Hepatocyte (in vitro differentiated cells): ENCODE measurements around the gene CHMP4B. TPM values are rescaled to one million over a fixed set of nuclear protein-coding genes. Genes with fewer than 3 reads are reported as not detected.
A peak's percentile ranks its signal among the peaks of the same experiment; 100 is the strongest.

Experiments used
- DNase-seq: peaks from one replicate; pipeline ENCODE4 v3.0.0-alpha.2; 2016; ENCODE audit warnings: low spot score
- H2AFZ ChIP-seq: fragments of 200-600 bp; sonication (generic); 2 replicates; pipeline ENCODE4 v1.6.0; 2016; ENCODE audit warnings: antibody characterized with exemption, mild to moderate bottlenecking
- H3K27ac ChIP-seq: fragments of 200-600 bp; sonication (generic); 2 replicates; pipeline ENCODE4 v1.5.1; 2016; ENCODE audit warnings: mild to moderate bottlenecking
- H3K27me3 ChIP-seq: fragments of 200-600 bp; sonication (generic); 2 replicates; pipeline ENCODE4 v1.6.1; 2016
- H3K36me3 ChIP-seq: fragments of 200-600 bp; sonication (generic); replicated peaks from 2 replicates; pipeline ENCODE4 v1.5.1; 2016; ENCODE audit warnings: low read depth; ENCODE audit not compliant: insufficient read depth
- H3K4me1 ChIP-seq: fragments of 200-600 bp; sonication (generic); 2 replicates; pipeline ENCODE4 v1.5.1; 2016; ENCODE audit warnings: mild to moderate bottlenecking, moderate library complexity; ENCODE audit not compliant: insufficient read depth
- H3K4me2 ChIP-seq: fragments of 200-600 bp; sonication (generic); 2 replicates; pipeline ENCODE4 v1.6.0; 2016
- H3K4me3 ChIP-seq: fragments of 200-600 bp; sonication (generic); 2 replicates; pipeline ENCODE4 v1.5.1; 2016; ENCODE audit warnings: mild to moderate bottlenecking
- H3K79me2 ChIP-seq: fragments of 200-600 bp; sonication (generic); 2 replicates; pipeline ENCODE4 v1.6.0; 2017; ENCODE audit warnings: mild to moderate bottlenecking
- H3K9me2 ChIP-seq: fragments of 200-600 bp; sonication (generic); replicated peaks from 2 replicates; pipeline ENCODE4 v1.6.0; 2017; ENCODE audit warnings: mild to moderate bottlenecking; ENCODE audit not compliant: insufficient read depth
- H3K9me3 ChIP-seq: fragments of 200-600 bp; sonication (generic); 2 replicates; pipeline ENCODE4 v1.5.1; 2016; ENCODE audit warnings: low read depth, mild to moderate bottlenecking
- H4K20me1 ChIP-seq: fragments of 200-600 bp; sonication (generic); 2 replicates; pipeline ENCODE4 v1.6.0; 2016; ENCODE audit warnings: mild to moderate bottlenecking; ENCODE audit not compliant: insufficient read depth, poor library complexity, severe bottlenecking
- EZH2 ChIP-seq: fragments of 200-600 bp; sonication (generic); IDR thresholded peaks from 2 replicates; pipeline ENCODE4 v1.6.1; 2016; ENCODE audit warnings: antibody characterized with exemption, mild to moderate bottlenecking, borderline replicate concordance
- EZH2phosphoT487 ChIP-seq: fragments of 200-600 bp; sonication (generic); IDR thresholded peaks from one replicate; pipeline ENCODE4 v1.6.1; 2018; ENCODE audit warnings: antibody characterized with exemption, mild to moderate bottlenecking, low read depth, moderate library complexity; ENCODE audit not compliant: unreplicated experiment, severe bottlenecking
- WGBS: methylation state at CpG from one replicate; pipeline ENCODE4 v1.1.6; 2016; ENCODE audit warnings: low lambda C conversion rate; ENCODE audit errors: missing lambda C conversion rate; 5-methylcytosine and 5-hydroxymethylcytosine counted together
- polyA plus RNA-seq: library from polyadenylated mRNA; unstranded; fragments of >200 nt; fragmentation: Nextera tagmentation; extraction: Ambion mirVana; gene quantifications from 2 replicates; pipeline ENCODE4 v1.2.1, GENCODE V29; 2016
- total RNA-seq: library from RNA; depleted of rRNA; stranded (reverse); fragments of >200 nt; gene quantifications from 2 replicates; pipeline ENCODE4 v1.2.3, GENCODE V29; 2014
- TF ChIP-seq, protein P1 (sequence below): fragments of 200-600 bp; sonication (generic); IDR thresholded peaks from 2 replicates; pipeline ENCODE4 v1.5.1; 2016; ENCODE audit warnings: antibody characterized with exemption, mild to moderate bottlenecking; ENCODE audit not compliant: poor library complexity

Gene CHMP4B
- total and polyA plus RNA-seq, 2 experiments from 2014 or later, result 8.1 to 95.1 TPM

DNA sequence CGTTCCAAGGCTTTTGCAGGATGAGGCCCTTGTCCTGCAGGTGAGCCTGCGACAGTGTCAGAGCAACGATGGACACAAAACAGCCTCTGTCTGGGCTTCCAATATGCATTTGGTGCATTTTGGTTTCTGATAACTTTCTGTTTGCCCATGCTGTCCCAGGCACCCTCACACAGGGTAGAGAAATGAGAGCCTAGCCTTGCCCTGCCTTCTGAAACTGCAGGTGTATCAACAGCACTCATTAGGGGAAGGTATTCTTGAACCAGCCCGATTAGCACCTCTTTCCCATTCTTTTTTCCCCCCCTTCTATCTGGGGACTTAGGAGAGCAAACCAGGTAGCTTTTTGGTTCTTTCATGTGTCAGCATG, 30.3 kb downstream of the CHMP4B start:
- H3K4me3 ChIP-seq, result no peak overlapping the region
- TF ChIP-seq EZH2 (no peak), EZH2phosphoT487 (no peak)
- TF ChIP-seq, protein P1, sequence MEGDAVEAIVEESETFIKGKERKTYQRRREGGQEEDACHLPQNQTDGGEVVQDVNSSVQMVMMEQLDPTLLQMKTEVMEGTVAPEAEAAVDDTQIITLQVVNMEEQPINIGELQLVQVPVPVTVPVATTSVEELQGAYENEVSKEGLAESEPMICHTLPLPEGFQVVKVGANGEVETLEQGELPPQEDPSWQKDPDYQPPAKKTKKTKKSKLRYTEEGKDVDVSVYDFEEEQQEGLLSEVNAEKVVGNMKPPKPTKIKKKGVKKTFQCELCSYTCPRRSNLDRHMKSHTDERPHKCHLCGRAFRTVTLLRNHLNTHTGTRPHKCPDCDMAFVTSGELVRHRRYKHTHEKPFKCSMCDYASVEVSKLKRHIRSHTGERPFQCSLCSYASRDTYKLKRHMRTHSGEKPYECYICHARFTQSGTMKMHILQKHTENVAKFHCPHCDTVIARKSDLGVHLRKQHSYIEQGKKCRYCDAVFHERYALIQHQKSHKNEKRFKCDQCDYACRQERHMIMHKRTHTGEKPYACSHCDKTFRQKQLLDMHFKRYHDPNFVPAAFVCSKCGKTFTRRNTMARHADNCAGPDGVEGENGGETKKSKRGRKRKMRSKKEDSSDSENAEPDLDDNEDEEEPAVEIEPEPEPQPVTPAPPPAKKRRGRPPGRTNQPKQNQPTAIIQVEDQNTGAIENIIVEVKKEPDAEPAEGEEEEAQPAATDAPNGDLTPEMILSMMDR, result no peak
- peak overlapping the region; percentile 20 for H3K4me2 ChIP-seq
- no peak for DNase-seq
- H3K9me3 ChIP-seq, result no peaks in the 10 kb centered on the region
- H4K20me1 ChIP-seq, result peaks cover 100% of the 10 kb centered on the region
- peaks cover 71% of the 10 kb centered on the region for H3K4me1 ChIP-seq
- H3K9me2 ChIP-seq, result no peaks in the 10 kb centered on the region
- WGBS, result 78% methylated on average over 4 of the region's 4 CpGs
- no peak overlapping the region for H2AFZ ChIP-seq
- H3K79me2 ChIP-seq, result peaks cover 100% of the 10 kb centered on the region
- no peaks in the 10 kb centered on the region for H3K27me3 ChIP-seq
- no peak overlapping the region for H3K27ac ChIP-seq
- H3K36me3 ChIP-seq, result no peaks in the 10 kb centered on the region

DNA sequence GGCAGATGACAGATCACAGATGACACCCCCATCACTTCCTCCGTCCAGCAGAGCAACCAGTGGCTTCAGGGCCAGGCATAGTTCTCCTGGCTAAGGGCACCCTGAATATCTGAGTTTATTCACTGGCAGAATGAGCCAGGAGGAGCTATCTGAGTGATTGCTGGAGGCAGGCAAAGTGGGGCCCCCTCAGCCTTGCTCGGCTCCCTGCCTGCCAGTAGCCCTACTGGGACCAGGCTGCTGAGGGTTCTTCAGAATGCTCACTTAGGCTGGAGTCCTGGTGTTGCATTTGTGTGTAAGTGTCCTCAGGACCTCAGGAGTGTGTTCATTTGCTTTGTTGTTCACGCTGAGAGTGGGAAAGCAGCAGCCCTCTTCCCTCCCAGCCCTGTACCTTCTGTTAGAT, 31.2 kb downstream of the CHMP4B start:
- Histone ChIP-seq H3K79me2 (peaks cover 100% of the 10 kb centered on the region), H3K4me1 (peaks cover 68% of the 10 kb centered on the region), H3K9me3 (no peaks in the 10 kb centered on the region), H3K4me2 (peak overlapping the region; percentile 32), H3K27me3 (no peaks in the 10 kb centered on the region), H3K9me2 (no peaks in the 10 kb centered on the region), H3K36me3 (no peaks in the 10 kb centered on the region), H2AFZ (no peak overlapping the region), H3K27ac (no peak overlapping the region), H3K4me3 (no peak overlapping the region), H4K20me1 (peaks cover 100% of the 10 kb centered on the region)
- WGBS, result 88% methylated on average over 3 of the region's 3 CpGs
- DNase-seq, result no peak
- TF ChIP-seq, protein P1, result no peak
- no peak for TF ChIP-seq EZH2phosphoT487
- no peak for TF ChIP-seq EZH2

GRCh38 chr20:33843050-33843449, 31.9 kb downstream of the CHMP4B start:
- Histone ChIP-seq H3K27me3 (no peaks in the 10 kb centered on the region), H3K36me3 (no peaks in the 10 kb centered on the region), H3K9me2 (no peaks in the 10 kb centered on the region), H4K20me1 (peaks cover 100% of the 10 kb centered on the region), H3K79me2 (peaks cover 100% of the 10 kb centered on the region), H3K4me1 (peaks cover 61% of the 10 kb centered on the region), H2AFZ (no peak overlapping the region), H3K4me3 (no peak overlapping the region), H3K27ac (peak overlapping the region; percentile 20), H3K4me2 (peak overlapping the region; percentile 32), H3K9me3 (no peaks in the 10 kb centered on the region)
- 54% methylated on average over 1 of the region's 1 CpG for WGBS
- TF ChIP-seq EZH2phosphoT487, result no peak
- no peak for TF ChIP-seq EZH2
- no peak for DNase-seq

DNA sequence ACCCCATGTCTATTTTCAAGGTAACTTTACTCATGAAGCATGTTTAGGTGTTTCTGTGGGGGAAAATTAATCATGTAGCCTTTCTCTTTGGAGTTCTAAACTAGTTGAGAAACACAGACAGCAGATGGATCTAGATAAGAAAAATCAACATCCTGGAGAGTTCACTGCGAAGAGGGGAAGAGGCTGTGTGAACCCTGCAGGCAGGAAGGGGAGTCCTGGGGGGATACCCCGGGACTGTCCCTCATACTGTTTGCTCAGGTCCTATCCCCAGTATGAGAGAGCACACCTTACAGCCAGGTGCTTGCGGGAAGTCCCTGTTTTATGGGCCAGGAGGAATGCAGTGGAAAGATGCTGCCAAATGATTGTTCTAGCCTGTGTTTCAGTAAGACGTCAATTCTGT, 32.7 kb downstream of the CHMP4B start:
- Histone ChIP-seq H3K27ac (peak overlapping the region; percentile 20), H3K4me2 (peak overlapping the region; percentile 32), H4K20me1 (peaks cover 100% of the 10 kb centered on the region), H3K4me3 (no peak overlapping the region), H3K9me2 (no peaks in the 10 kb centered on the region), H2AFZ (no peak overlapping the region), H3K27me3 (no peaks in the 10 kb centered on the region), H3K36me3 (no peaks in the 10 kb centered on the region), H3K9me3 (no peaks in the 10 kb centered on the region), H3K4me1 (peaks cover 54% of the 10 kb centered on the region), H3K79me2 (peaks cover 100% of the 10 kb centered on the region)
- 25% methylated on average over 4 of the region's 4 CpGs for WGBS
- TF ChIP-seq EZH2phosphoT487, result no peak
- TF ChIP-seq, protein P1, result no peak
- no peak for TF ChIP-seq EZH2
- DNase-seq, result no peak
